Psoas muscle (tissue), 8 donors: ENCODE measurements around the gene ZNF521. TPM values are rescaled to one million over a fixed set of nuclear protein-coding genes. Genes with fewer than 3 reads are reported as not detected.

Source experiments
- ATAC-seq, 4 donors: fragments of 200-7000 bp; cut with Tn5 transposase; one replicate each; pipeline ENCODE4 v1.9.1; 2020; ENCODE audit warnings: moderate library complexity in 3 of 4, mild to moderate bottlenecking in 2 of 4
- DNase-seq, 2 donors: peaks; one replicate each; pipeline ENCODE4 v3.0.0-alpha.2; 2020
- H3K27ac ChIP-seq: fragments of 200-600 bp; one replicate; pipeline ENCODE4 v1.8.0; 2022
- H3K27me3 ChIP-seq, 3 donors: fragments of 200-600 bp in 1 of 3; one replicate each; pipeline versions ENCODE4 v1.6.1 to v1.8.0; 2013 to 2022; ENCODE audit warnings: low read length in 2 of 3, mild to moderate bottlenecking in 2 of 3, moderate library complexity in 1 of 3; ENCODE audit not compliant: insufficient read depth in 3 of 3
- H3K36me3 ChIP-seq, 2 donors: fragments of 200-600 bp in 1 of 2; one replicate each; pipeline versions ENCODE4 v1.6.1 to v1.8.0; 2013 to 2022; ENCODE audit warnings: low read depth in 1 of 2, mild to moderate bottlenecking in 1 of 2, moderate library complexity in 1 of 2; ENCODE audit not compliant: insufficient read depth in 1 of 2
- H3K4me1 ChIP-seq: fragments of 200-600 bp; one replicate; pipeline ENCODE4 v1.8.0; 2022
- H3K4me3 ChIP-seq: fragments of 200-600 bp; one replicate; pipeline ENCODE4 v1.8.0; 2022; ENCODE audit warnings: mild to moderate bottlenecking
- H3K9me3 ChIP-seq: fragments of 200-600 bp; one replicate; pipeline ENCODE4 v1.8.0; 2022
- WGBS, 3 donors: extraction: QIAGEN DNeasy Blood & Tissue Kit; methylation state at CpG; one replicate each; pipeline versions ENCODE4 v1.1.6 to v1.1.7; 2013; 5-methylcytosine and 5-hydroxymethylcytosine counted together
- intact Hi-C, 2 donors: fragments of 100-400 bp; cut with DNase I; formaldehyde crosslinking; loops; one replicate each; pipeline versions ENCODE4 v1.11.0 to v1.14.2; 2022
- polyA plus RNA-seq, 3 donors: library from polyadenylated mRNA; stranded (reverse); fragments of 200-250 nt; gene quantifications; one replicate each; pipeline ENCODE4 v1.2.3, GENCODE V29; 2013
- total RNA-seq, 4 donors: library from RNA; stranded (reverse); fragmentation: NEBNext Ultra II Directional in 2 of 4; extraction: Animal tissue kit (Norgen Biotek cat#: 25700) in 2 of 4; gene quantifications; one replicate each; pipeline versions ENCODE4 v1.2.1 to v1.2.4, GENCODE V29; 2021 to 2023
- TF ChIP-seq, protein P1 (sequence below): fragments of 200-600 bp; IDR thresholded peaks from one replicate; pipeline ENCODE4 v1.8.0; 2022; ENCODE audit warnings: antibody characterized with exemption
- donor health status: healthy with polysubstance abuse.
- donor health status: DM: no; HTN: no; CAD: no; lungs with moderate emphysema.
- donor health status: Bipolar disorder and iron deficiency.
- donor health status: healthy.
- donor health status: DM: yes; HTN: yes; CAD: no.
- donor health status: DM: no; HTN: no; CAD: no.
- donor health status: DM: no; HTN: no; CAD: no.
- donor health status: DM: yes; HTN: yes; CAD: no.

The ZNF521 gene
- total and polyA plus RNA-seq, 7 donors: 1.8 to 13.2 (median 4.2) TPM

DNA sequence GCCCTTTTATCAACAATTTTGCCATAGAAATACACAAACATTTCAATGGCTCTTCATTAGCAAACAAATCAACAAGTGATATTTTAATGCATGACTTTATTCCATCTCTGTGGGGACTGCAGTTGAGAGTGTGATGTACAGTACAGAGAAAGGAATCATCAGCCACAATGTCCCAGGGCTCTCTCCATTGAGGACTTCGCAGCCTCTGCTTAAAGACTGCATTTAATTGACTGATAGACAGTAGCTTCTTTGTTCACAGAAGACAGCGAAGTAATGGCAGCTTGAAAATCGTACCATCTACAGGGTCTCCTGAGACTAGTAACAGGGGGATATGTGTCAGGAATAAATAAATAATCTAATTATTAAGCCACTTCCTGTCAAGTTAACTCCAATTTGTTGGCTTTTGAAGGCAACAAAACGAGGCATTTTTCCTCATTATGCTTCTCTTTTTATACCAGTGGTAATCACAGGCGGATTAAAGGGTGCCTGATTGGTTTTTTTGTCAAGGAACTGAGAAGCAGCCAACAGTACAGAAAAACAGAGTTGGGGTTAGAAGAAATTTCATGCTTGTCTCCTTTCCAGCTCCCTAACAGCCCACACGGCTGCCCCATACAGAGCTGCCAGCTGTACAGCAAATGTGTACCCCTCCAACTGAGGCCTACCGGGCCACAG, 164.3 kb downstream of the ZNF521 start:
- Histone ChIP-seq H3K36me3 (no peaks in the 10 kb centered on the region), H3K4me3 (no peak overlapping the region), H3K4me1 (no peaks in the 10 kb centered on the region), H3K9me3 (no peaks in the 10 kb centered on the region), H3K27me3 (no peaks in the 10 kb centered on the region), H3K27ac (no peak overlapping the region)
- intact Hi-C loops: no loop called here
- no peak for ATAC-seq
- TF ChIP-seq, protein P1, sequence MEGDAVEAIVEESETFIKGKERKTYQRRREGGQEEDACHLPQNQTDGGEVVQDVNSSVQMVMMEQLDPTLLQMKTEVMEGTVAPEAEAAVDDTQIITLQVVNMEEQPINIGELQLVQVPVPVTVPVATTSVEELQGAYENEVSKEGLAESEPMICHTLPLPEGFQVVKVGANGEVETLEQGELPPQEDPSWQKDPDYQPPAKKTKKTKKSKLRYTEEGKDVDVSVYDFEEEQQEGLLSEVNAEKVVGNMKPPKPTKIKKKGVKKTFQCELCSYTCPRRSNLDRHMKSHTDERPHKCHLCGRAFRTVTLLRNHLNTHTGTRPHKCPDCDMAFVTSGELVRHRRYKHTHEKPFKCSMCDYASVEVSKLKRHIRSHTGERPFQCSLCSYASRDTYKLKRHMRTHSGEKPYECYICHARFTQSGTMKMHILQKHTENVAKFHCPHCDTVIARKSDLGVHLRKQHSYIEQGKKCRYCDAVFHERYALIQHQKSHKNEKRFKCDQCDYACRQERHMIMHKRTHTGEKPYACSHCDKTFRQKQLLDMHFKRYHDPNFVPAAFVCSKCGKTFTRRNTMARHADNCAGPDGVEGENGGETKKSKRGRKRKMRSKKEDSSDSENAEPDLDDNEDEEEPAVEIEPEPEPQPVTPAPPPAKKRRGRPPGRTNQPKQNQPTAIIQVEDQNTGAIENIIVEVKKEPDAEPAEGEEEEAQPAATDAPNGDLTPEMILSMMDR: no peak
- 84 to 88% (median 86%) methylated on average over 7 of the region's 7 CpGs for WGBS, 3 donors
- DNase-seq: no peak

DNA sequence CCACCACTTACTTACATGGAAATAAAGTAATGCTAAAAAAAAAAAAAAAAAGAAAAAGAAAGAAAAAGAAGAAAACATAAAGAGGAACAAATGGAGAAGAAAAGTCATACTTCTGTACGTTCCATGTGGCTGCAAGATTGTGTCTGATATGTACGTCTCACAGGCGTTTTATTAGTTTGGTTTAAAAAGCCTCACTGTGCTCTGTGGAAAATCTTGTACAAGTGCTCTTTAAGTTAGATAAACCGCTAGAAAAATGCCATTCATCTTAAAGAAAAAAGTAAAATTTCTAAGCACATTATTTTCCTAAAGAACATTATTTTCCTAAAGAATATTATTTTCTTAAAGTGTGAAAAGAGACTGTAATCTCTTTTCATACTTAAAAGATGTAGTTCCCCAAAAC, 165.1 kb downstream of the ZNF521 start:
- WGBS, 3 donors: 97% methylated on average over 4 of the region's 4 CpGs

DNA sequence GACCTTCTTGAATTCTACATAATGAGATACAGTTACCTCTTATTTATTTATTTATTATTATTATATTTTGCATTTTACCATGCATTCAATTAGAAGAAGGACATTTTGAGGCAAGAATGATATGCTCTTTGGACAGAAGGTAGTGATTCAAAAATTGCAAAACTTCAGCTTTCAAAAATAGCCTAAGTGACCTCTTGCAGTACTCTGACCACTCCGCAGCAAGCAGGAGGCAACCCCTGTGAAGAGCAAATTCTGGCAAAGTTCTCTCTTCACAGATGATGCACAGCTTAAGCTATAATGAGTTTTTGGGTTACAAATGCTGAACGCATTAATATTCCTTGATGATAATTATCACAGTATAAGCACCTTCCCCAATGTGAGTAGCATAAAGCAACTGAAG, 170.0 kb downstream of the ZNF521 start:
- Histone ChIP-seq H3K4me3 (no peak overlapping the region), H3K4me1 (peaks cover 10% of the 10 kb centered on the region), H3K27ac (no peak overlapping the region), H3K27me3 (no peaks in the 10 kb centered on the region), H3K36me3 (no peaks in the 10 kb centered on the region), H3K9me3 (no peaks in the 10 kb centered on the region)
- intact Hi-C loops: no loop called here
- DNase-seq (no peak), ATAC-seq (peak in 2 of 4 donors; percentile 53 to 64)
- WGBS, 3 donors: 77 to 92% (median 79%) methylated on average over 2 of the region's 2 CpGs
- TF ChIP-seq, protein P1: no peak

More for the DNA sequence above, 165.1 kb downstream of the ZNF521 start:
- Histone ChIP-seq H3K4me3 (no peak overlapping the region), H3K9me3 (no peaks in the 10 kb centered on the region), H3K4me1 (peaks cover 3% of the 10 kb centered on the region), H3K27me3 (no peaks in the 10 kb centered on the region), H3K36me3 (no peaks in the 10 kb centered on the region), H3K27ac (no peak overlapping the region)
- ATAC-seq: no peak
- intact Hi-C loops: no loop called here
- no peak for DNase-seq
- TF ChIP-seq, protein P1: no peak

DNA sequence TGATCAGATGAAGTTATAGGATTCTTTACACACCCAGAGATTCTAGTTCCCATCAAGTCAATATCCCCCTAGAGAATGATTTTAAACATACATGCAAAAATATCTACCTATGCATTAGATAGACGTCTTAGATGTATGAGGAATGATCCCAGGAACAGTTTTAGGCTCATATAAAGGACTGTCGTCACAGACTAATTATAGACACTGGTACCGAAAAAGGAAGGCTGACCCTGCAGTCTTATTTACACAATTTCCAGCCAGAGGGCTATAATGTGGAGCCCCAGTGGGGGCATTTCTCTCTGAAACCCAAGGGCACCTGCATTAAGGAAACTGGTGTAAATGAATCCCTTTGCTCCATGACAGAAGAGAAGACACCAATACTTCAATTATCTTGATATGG, 170.4 kb downstream of the ZNF521 start:
- 24 to 46% (median 40%) methylated on average over 3 of the region's 3 CpGs for WGBS, 3 donors
- TF ChIP-seq, protein P1: no peak
- Histone ChIP-seq H3K4me3 (no peak overlapping the region), H3K4me1 (peaks cover 10% of the 10 kb centered on the region), H3K36me3 (no peaks in the 10 kb centered on the region), H3K9me3 (no peaks in the 10 kb centered on the region), H3K27me3 (no peaks in the 10 kb centered on the region), H3K27ac (no peak overlapping the region)
- DNase-seq (no peak), ATAC-seq (peak in 2 of 4 donors; percentile 48 to 61)
- intact Hi-C loops: no loop called here
